NCI-H1436 treated with DMSO at 0.1 percent for 48 hours (cell line): ENCODE measurements around the gene CHRDL1.
"Not testable (repeated sequence)": the region's sequence is repeated elsewhere in the genome, so short reads cannot be mapped to it uniquely, and the experiment has no call there.

ENCODE experiments used
- DNase-seq: peaks from one replicate; lab custom pipeline; 2025; lab: John Stamatoyannopoulos, UW

The CHRDL1 gene

GRCh38 chrX:110795645-110796406 is at the start of gene CHRDL1:
CHRDL1 (minus strand) TSS chrX:110795817; CDS start chrX:110792181, 3,636 bp downstream.
- no peak for DNase-seq

GRCh38 chrX:110836982-110837381 is 41.4 kb upstream of the CHRDL1 start:
- no peak for DNase-seq

- DNase-seq, result no peak
These were observed 40.8 kb upstream of the CHRDL1 start for GRCh38 chrX:110836451-110836850.

GRCh38 chrX:110836001-110836400 is 40.4 kb upstream of the CHRDL1 start:
- no peak for DNase-seq

GRCh38 chrX:110825972-110826371 is 30.4 kb upstream of the CHRDL1 start:
- no peak for DNase-seq

GRCh38 chrX:110816543-110816942 is 20.9 kb upstream of the CHRDL1 start:
- DNase-seq, result not testable (repeated sequence)

- no peak for DNase-seq
These were observed 10.5 kb upstream of the CHRDL1 start for GRCh38 chrX:110806145-110806544.

- DNase-seq, result no peak
These were observed 9.7 kb upstream of the CHRDL1 start for GRCh38 chrX:110805303-110805702.

GRCh38 chrX:110804446-110804845 is 8.8 kb upstream of the CHRDL1 start:
- DNase-seq, result no peak

- DNase-seq, result peak; percentile 6
These were observed 7.9 kb upstream of the CHRDL1 start for GRCh38 chrX:110803506-110803905.

GRCh38 chrX:110796407-110796697 is 735 bp upstream of the CHRDL1 start:
- no peak for DNase-seq

GRCh38 chrX:110794601-110795000 is 1.0 kb downstream of the CHRDL1 start:
- DNase-seq, result no peak

GRCh38 chrX:110791071-110791470 is 4.5 kb downstream of the CHRDL1 start:
- no peak for DNase-seq

GRCh38 chrX:110786486-110786885 is 9.1 kb downstream of the CHRDL1 start:
- no peak for DNase-seq

- no peak for DNase-seq
These were observed 35.8 kb downstream of the CHRDL1 start for GRCh38 chrX:110759785-110760184.

- DNase-seq, result no peak
These were observed 36.7 kb downstream of the CHRDL1 start for GRCh38 chrX:110758781-110759422.

- DNase-seq, result no peak
These were observed 40.0 kb downstream of the CHRDL1 start for GRCh38 chrX:110755611-110756010.

GRCh38 chrX:110755061-110755460 is 40.6 kb downstream of the CHRDL1 start:
- DNase-seq, result no peak

GRCh38 chrX:110750526-110751189 is 45.0 kb downstream of the CHRDL1 start:
- DNase-seq, result no peak

GRCh38 chrX:110748256-110748806 is 47.3 kb downstream of the CHRDL1 start:
- no peak for DNase-seq

- no peak for DNase-seq
These were observed 49.6 kb downstream of the CHRDL1 start for GRCh38 chrX:110746014-110746413.

GRCh38 chrX:110745288-110745687 is 50.3 kb downstream of the CHRDL1 start:
- DNase-seq, result no peak
